Measurements from ENCODE around the gene ARAP1. TPM values are rescaled to one million over a fixed set of nuclear protein-coding genes. Genes with fewer than 3 reads are reported as not detected.

The ARAP1 gene
- total and polyA plus RNA-seq, 2 of the 8 experiments (the other 6 are each of a cell fraction or from before 2014, with no cell fraction given) = 25.7 to 61.6 TPM

GRCh38 chr11:72655014-72655413 lies 97.2 kb downstream of the ARAP1 start:
- no peak overlapping the region for H2AFZ ChIP-seq (ENCODE audit: low read length)
- ChIA-PET POLR2A (ENCODE audit: partially characterized antibody) (interaction anchor here (1.2 kb wide), 1 partner anchor 18 kb away, joined by 4 read pairs; no protein-coding TSS in a partner anchor), CTCF (ENCODE audit: partially characterized antibody) (interaction anchor here (0.8 to 39.6 kb wide), 8 partner anchors 11 to 184 kb away, joined by 3 to 624 read pairs (median 18); no protein-coding TSS in a partner anchor)
- peaks cover 0 to 2% of the 10 kb centered on the region in 2 experiments for H4K20me1 ChIP-seq (replicated peaks in 1 of 2; ENCODE audit: control insufficient read depth in 1 of 2, insufficient read depth in 2 of 2, low read length in 2 of 2)
- no peaks in the 10 kb centered on the region for H3K9me3 ChIP-seq (ENCODE audit: insufficient read depth in 2 of 2, low read depth in 1 of 2, low read length in 1 of 2)
- H2BK15ac ChIP-seq (ENCODE audit: low read length) = no peak overlapping the region
- H3K27me3 ChIP-seq (replicated peaks in 1 of 4; ENCODE audit: control insufficient read depth in 3 of 4, extremely low read depth in 1 of 4, insufficient read depth in 3 of 4, low read length in 3 of 4) = no peaks in the 10 kb centered on the region; a peak in 1 of 7 replicates
- no peak overlapping the region for H3K9ac ChIP-seq (replicated peaks in 1 of 4; ENCODE audit: extremely low read depth in 1 of 4, low read depth in 3 of 4, low read length in 3 of 4)
- no peak overlapping the region for H4K91ac ChIP-seq (replicated peaks; ENCODE audit: insufficient read length, low read length)
- no peak overlapping the region for H2BK120ac ChIP-seq (replicated peaks; ENCODE audit: low read depth, low read length)
- no peak overlapping the region for H3K4ac ChIP-seq (replicated peaks; ENCODE audit: insufficient read length, low read depth, low read length)
- H3K4me3 ChIP-seq (ENCODE audit: extremely low read depth in 1 of 4, insufficient read depth in 2 of 4, low read depth in 3 of 4, low read length in 4 of 4) = no peak overlapping the region
- H2AK5ac ChIP-seq (ENCODE audit: low read depth, low read length) = no peak overlapping the region
- H3K18ac ChIP-seq (ENCODE audit: extremely low read depth, low read length) = no peak overlapping the region
- H3K79me1 ChIP-seq (ENCODE audit: low read depth, low read length) = no peaks in the 10 kb centered on the region
- H3K4me1 ChIP-seq (replicated peaks in 1 of 4; ENCODE audit: control insufficient read depth in 3 of 4, insufficient read depth in 4 of 4, low read length in 3 of 4) = peaks cover 0 to 12% (median 7%) of the 10 kb centered on the region in 4 experiments; a peak in 5 of 7 replicates
- H2BK20ac ChIP-seq (ENCODE audit: low read length) = no peak overlapping the region
- no peak overlapping the region for H2BK5ac ChIP-seq (ENCODE audit: low read depth, low read length)
- H3K23me2 ChIP-seq (ENCODE audit: low read depth, low read length) = peaks cover 2% of the 10 kb centered on the region; the same call in 1 of the 2 replicates
- H3K23ac ChIP-seq (ENCODE audit: insufficient read length) = no peak overlapping the region
- no peaks in the 10 kb centered on the region for H3K79me2 ChIP-seq (ENCODE audit: control insufficient read depth in 1 of 2, insufficient read depth in 2 of 2, low read length in 2 of 2)
- H3K4me2 ChIP-seq (ENCODE audit: insufficient read depth in 1 of 2, low read depth in 2 of 2, low read length in 2 of 2) = no peak overlapping the region
- no peak overlapping the region for H3K56ac ChIP-seq (replicated peaks; ENCODE audit: insufficient read length, low read depth, low read length)
- WGBS, 2 experiments (ENCODE audit: extremely low coverage in 1 of 2, insufficient coverage in 1 of 2, insufficient read length in 1 of 2, insufficient replicate concordance in 2 of 2, low coverage in 1 of 2, low lambda C conversion rate in 2 of 2, missing lambda C conversion rate in 1 of 2) = 85% methylated on average over 7 of the region's 8 CpGs; no CpG with 5 or more reads in 1 of the 2 experiments
- H4K8ac ChIP-seq (ENCODE audit: extremely low read depth, insufficient read depth, low read length) = no peak overlapping the region
- FAIRE-seq = no peak
- H4K5ac ChIP-seq (ENCODE audit: insufficient read length, low read depth, low read length) = no peak overlapping the region
- H2BK12ac ChIP-seq (ENCODE audit: low read depth, low read length) = no peak overlapping the region
- no peak overlapping the region for H3K14ac ChIP-seq (ENCODE audit: insufficient read length)
- H3K36me3 ChIP-seq (ENCODE audit: control insufficient read depth in 2 of 4, insufficient read depth in 4 of 4, low read length in 3 of 4) = no peaks in the 10 kb centered on the region
- no peak overlapping the region for H3K27ac ChIP-seq (ENCODE audit: low read depth, low read length)
- no peak for DNase-seq (ENCODE audit: low read depth in 1 of 2, low spot score in 2 of 2)
- no peak for TF ChIP-seq BACH1 (IDR thresholded peaks at IDR 0.05; ENCODE audit: low read length)
- no peak for TF ChIP-seq SRF (IDR thresholded peaks at IDR 0.05; ENCODE audit: low read depth, low read length)
- TF ChIP-seq TAF7 (optimal IDR thresholded peaks at IDR 0.05; ENCODE audit: borderline replicate concordance, low read depth, low read length) = no peak
- no peak for TF ChIP-seq RBBP5 (IDR thresholded peaks at IDR 0.05; ENCODE audit: borderline replicate concordance, low read depth, low read length)
- no peak for TF ChIP-seq ZNF274 (IDR thresholded peaks at IDR 0.05; ENCODE audit: borderline replicate concordance, extremely low read depth, low read length)
- TF ChIP-seq CREB1 (IDR thresholded peaks at IDR 0.05) = no peak
- TF ChIP-seq JUN (IDR thresholded peaks at IDR 0.05; ENCODE audit: low read depth, low read length) = no peak
- no peak for TF ChIP-seq POU5F1 (IDR thresholded peaks at IDR 0.05; ENCODE audit: low read depth, low read length)
- TF ChIP-seq SIX5 (IDR thresholded peaks at IDR 0.05; ENCODE audit: low read depth, low read length) = no peak
- TF ChIP-seq GABPA (IDR thresholded peaks at IDR 0.05; ENCODE audit: borderline replicate concordance, insufficient read depth, low read length) = no peak
- TF ChIP-seq TCF12 (IDR thresholded peaks at IDR 0.05; ENCODE audit: low read depth, low read length) = no peak
- TF ChIP-seq RNF2 (IDR thresholded peaks at IDR 0.05; ENCODE audit: borderline replicate concordance, low read depth, low read length, missing control alignments, poor library complexity, severe bottlenecking) = no peak
- no peak for TF ChIP-seq YY1 (IDR thresholded peaks at IDR 0.05; ENCODE audit: low read depth, low read length)
- no peak for TF ChIP-seq TBP (IDR thresholded peaks at IDR 0.05; ENCODE audit: low read depth, low read length)

All from H1 (cell line).